ENCODE measurements around the gene CLPX. TPM values are rescaled to one million over a fixed set of nuclear protein-coding genes. Genes with fewer than 3 reads are reported as not detected.

The CLPX gene
- total RNA-seq, 4 donors from 2014 or later = 74.5 to 110 (median 91.8) TPM

DNA sequence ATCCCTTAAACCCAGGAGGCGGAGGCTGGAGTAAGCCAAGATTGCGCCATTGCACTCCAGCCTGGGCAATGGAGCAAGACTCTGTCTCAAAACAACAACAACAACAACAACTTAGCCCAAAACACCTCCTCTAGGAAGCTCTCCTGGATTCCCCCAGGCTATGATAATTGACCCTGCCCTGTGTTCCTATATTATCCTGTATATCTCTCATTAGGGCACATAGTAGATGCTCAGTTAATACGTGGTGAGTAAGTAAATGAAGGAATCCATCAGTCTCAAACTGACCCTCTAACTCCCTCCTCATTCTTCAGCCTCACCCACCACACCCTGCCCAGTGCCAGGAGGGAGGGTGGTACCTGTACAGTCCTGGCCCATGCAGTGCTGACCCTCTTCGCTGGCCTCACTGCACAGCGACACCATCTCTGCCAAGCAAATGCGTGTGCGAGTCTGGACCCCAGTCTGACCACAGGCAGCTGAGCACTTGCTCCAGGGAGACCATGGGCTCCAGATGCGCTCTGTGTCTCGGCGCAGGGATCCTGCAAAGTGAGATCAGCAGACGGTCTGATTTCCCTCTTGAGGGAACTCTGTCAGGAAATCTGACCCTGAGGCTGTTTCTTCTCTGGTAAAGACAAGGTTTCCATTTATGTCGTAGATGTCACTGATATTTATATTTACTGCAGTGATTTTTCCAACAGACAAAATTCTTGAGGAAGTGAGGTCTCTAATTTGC, 20.0 kb upstream of the CLPX start:
- WGBS, 2 donors = 90 to 92% methylated on average over 11 to 12 of the region's 12 CpGs
- intact Hi-C loops (cut with DNase I; ENCODE audit: low total_unique reads) = loop anchor here (5.0 kb wide), 1 partner anchor 403 kb away; no protein-coding TSS in a partner anchor
- TF ChIP-seq, protein P1, sequence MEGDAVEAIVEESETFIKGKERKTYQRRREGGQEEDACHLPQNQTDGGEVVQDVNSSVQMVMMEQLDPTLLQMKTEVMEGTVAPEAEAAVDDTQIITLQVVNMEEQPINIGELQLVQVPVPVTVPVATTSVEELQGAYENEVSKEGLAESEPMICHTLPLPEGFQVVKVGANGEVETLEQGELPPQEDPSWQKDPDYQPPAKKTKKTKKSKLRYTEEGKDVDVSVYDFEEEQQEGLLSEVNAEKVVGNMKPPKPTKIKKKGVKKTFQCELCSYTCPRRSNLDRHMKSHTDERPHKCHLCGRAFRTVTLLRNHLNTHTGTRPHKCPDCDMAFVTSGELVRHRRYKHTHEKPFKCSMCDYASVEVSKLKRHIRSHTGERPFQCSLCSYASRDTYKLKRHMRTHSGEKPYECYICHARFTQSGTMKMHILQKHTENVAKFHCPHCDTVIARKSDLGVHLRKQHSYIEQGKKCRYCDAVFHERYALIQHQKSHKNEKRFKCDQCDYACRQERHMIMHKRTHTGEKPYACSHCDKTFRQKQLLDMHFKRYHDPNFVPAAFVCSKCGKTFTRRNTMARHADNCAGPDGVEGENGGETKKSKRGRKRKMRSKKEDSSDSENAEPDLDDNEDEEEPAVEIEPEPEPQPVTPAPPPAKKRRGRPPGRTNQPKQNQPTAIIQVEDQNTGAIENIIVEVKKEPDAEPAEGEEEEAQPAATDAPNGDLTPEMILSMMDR (IDR thresholded peaks at IDR 0.05) = no peak
- no peak for TF ChIP-seq POLR2A (IDR thresholded peaks at IDR 0.05)
- no peak for DNase-seq (ENCODE audit: low spot score in 2 of 2)
- H3K4me3 ChIP-seq (ENCODE audit: low read depth, poor library complexity, severe bottlenecking) = no peak overlapping the region

DNA sequence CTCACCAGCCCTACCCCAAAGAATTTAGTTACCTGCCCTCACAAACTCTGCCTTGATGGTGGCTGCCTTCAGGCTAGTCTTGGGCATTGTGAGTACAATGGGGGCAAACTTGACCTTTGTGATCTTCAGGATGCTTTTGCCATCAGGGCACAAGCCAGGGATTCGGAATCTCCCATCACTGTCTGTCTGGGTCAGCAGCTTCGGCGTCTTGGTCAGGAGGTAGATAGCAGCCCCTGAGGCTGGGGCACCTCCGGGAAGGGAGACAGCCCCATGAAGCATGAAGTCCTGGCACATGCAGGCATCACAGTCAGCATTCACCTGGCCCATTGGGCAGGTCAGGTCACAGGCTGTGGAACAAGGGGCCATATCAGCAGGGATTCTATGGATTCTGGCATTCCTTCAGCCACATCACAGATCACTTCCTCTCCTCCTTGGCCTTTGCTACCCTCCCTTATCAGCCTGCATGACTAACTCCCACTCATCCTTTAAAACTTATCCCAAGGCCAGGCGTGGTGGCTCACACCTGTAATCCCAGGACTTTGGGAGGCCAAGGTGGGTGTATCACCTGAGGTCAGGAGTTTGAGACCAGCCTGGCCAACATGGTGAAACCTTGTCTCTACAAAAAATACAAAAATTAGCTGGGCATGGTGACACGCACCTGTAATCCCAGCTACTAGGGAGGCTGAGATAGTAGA, 19.2 kb upstream of the CLPX start:
- intact Hi-C loops (cut with DNase I; ENCODE audit: low total_unique reads) = loop anchor here (5.0 kb wide), 1 partner anchor 402 kb away; no protein-coding TSS in a partner anchor
- TF ChIP-seq POLR2A (IDR thresholded peaks at IDR 0.05) = no peak
- TF ChIP-seq, protein P1 (IDR thresholded peaks at IDR 0.05) = no peak
- DNase-seq (ENCODE audit: low spot score in 2 of 2) = no peak
- WGBS, 2 donors = 92 to 97% methylated on average over 6 of the region's 6 CpGs
- no peak overlapping the region for H3K4me3 ChIP-seq (ENCODE audit: low read depth, poor library complexity, severe bottlenecking)

DNA sequence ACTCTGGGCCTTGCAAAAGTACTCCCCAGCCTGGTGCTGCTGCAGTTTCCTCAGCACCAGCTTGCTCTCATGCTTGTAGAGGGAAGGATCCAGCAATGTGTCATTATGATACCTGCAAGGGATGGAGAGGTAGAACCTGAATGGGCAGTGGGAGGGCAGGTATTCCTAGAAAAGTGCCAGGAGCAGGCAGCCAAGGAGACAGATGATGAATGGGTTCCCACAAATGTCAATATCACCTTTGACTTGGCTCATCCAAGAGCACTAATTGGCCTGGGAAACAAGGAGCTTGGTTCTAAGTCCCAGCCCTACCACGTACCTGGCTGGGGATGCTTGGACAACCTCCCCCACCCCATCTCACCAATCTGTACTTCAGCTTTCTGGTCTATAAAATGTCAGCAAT, 16.8 kb upstream of the CLPX start:
- 71 to 77% methylated on average over 1 of the region's 1 CpG for WGBS, 2 donors
- DNase-seq (ENCODE audit: low spot score in 2 of 2) = no peak
- intact Hi-C loops (cut with DNase I; ENCODE audit: low total_unique reads) = loop anchor here (5.0 kb wide), 1 partner anchor 400 kb away; no protein-coding TSS in a partner anchor
- no peak overlapping the region for H3K4me3 ChIP-seq (ENCODE audit: low read depth, poor library complexity, severe bottlenecking)
- no peak for TF ChIP-seq POLR2A (IDR thresholded peaks at IDR 0.05)
- TF ChIP-seq, protein P1 (IDR thresholded peaks at IDR 0.05) = no peak

DNA sequence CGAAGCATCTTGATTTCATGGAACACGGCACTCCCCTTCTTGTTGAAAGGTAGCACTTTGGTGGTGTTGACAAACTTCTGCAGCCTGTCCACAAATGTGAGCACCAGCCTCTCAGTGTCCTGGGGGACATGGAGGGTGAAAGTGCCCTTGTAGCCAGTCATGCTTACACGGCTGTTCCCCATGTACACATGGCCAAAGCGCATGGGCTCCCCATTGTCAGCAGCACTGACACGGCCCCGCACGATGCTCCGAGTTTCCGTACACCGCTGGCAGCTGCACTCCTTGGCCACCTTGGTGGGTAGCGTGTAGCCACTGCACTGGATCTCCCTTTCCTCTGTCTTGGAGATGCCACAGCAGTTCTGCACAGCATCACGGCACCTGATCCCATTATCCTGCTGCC, 13.4 kb upstream of the CLPX start:
- peak in 1 of 2 donors; percentile 49 for DNase-seq (ENCODE audit: low spot score in 2 of 2)
- TF ChIP-seq, protein P1 (IDR thresholded peaks at IDR 0.05) = no peak
- TF ChIP-seq POLR2A (IDR thresholded peaks at IDR 0.05) = no peak
- intact Hi-C loops (cut with DNase I; ENCODE audit: low total_unique reads) = no loop called here
- no peak overlapping the region for H3K4me3 ChIP-seq (ENCODE audit: low read depth, poor library complexity, severe bottlenecking)
- WGBS, 2 donors = 96 to 97% methylated on average over 12 of the region's 12 CpGs

DNA sequence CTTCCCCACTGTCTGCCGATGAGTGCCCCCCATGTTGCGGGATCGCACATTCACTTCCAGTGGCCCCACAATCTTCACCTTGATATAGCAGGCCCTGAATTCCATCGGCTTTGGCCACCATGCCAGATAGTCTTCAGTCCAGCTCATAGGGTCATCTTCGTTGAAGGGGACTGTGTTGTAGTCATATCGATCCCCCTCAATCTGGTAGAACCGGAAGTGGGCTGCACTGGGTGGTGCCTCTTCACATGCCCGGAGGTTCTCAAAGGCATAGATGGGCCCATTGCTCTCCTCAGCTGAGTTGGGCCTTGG, 12.1 kb upstream of the CLPX start:
- TF ChIP-seq POLR2A (IDR thresholded peaks at IDR 0.05) = no peak
- TF ChIP-seq, protein P1 (IDR thresholded peaks at IDR 0.05) = no peak
- no peak overlapping the region for H3K4me3 ChIP-seq (ENCODE audit: low read depth, poor library complexity, severe bottlenecking)
- intact Hi-C loops (cut with DNase I; ENCODE audit: low total_unique reads) = no loop called here
- 97% methylated on average over 8 of the region's 8 CpGs for WGBS, 2 donors
- DNase-seq (ENCODE audit: low spot score in 2 of 2) = peak in 1 of 2 donors; percentile 65
